HG02884 (cell line): ENCODE data around the gene CCDC57.
A peak's percentile ranks its signal among the peaks of the same experiment; 100 is the strongest.

Experiments
- ATAC-seq: cut with Tn5 transposase; IDR thresholded peaks from one replicate; pipeline ENCODE4 v1.9.1; 2021; ENCODE audit warnings: mild to moderate bottlenecking, moderate library complexity; ENCODE audit not compliant: unreplicated experiment

CCDC57 gene

GRCh38 chr17:82108961-82109475, 103.6 kb downstream of the CCDC57 start:
- ATAC-seq, result no peak

DNA sequence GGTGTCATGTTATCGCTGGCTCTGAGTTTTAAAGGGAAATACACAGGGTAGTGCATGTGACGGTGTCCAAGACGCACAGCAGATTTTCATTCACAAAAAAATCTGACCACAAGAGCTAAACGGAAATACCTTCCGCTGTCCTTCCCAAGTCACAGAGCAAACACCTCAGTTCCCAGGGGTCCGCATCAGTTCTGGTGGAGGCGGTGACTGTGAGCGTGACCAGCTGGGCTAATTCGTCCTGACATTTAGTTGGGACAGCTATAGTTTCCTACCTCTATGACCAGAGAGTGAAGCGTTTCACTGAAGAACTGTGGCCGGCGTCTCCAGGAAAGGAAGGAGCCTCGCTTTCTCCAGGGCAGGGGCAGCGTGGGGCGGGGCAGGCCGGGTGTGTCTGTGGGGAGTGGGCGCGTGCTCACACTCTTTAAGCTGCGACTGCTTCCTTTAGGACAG, 104.1 kb downstream of the CCDC57 start:
- ATAC-seq, result no peak

DNA sequence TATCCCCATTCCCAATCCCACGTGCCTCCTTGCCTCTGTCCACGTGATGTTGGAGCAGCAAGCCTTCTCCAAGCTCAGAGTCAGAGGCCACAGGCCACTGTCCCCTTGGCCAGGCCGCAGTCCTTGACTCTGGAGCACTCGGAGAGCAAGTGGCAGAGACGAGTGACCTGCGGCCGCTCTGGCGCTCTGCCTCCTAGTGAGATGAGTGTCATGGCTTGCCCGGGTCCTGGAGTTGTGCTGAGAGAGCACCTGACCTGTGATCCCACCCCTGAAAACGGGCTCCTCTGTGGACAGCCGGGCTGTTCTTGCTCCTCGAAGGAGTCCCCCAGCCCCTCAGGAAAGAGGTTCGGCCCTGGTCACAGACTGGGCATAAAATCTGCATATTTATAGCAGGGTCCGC, 104.6 kb downstream of the CCDC57 start:
- no peak for ATAC-seq

- no peak for ATAC-seq
Observed at GRCh38 chr17:82107341-82107860, 105.2 kb downstream of the CCDC57 start.

- no peak for ATAC-seq
Observed at GRCh38 chr17:82106688-82107305, 105.8 kb downstream of the CCDC57 start.

- ATAC-seq, result no peak
Observed at GRCh38 chr17:82105882-82106687, 106.6 kb downstream of the CCDC57 start.

DNA sequence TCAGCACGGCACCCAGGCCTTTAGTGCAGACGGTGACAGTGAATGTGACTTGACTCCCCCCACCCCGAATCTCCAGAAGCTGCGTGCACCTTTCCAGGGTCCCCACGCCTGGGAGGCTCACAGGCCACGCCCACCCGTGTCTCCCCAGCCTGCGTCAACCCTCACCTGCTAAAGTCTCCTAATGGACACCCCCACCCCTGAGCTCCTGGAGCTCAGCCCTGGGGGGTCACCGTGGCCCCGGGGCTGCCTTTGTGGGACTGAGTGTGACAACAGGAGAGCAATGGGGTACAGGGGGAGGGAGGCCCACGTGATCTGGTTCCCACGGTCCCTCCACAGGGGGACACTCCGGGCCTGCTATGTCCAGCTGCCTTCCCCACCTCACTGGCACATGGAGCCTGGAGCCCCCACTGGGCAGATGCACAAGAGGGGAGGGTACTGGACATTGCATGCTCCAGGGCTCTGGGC, 107.2 kb downstream of the CCDC57 start:
- no peak for ATAC-seq

DNA sequence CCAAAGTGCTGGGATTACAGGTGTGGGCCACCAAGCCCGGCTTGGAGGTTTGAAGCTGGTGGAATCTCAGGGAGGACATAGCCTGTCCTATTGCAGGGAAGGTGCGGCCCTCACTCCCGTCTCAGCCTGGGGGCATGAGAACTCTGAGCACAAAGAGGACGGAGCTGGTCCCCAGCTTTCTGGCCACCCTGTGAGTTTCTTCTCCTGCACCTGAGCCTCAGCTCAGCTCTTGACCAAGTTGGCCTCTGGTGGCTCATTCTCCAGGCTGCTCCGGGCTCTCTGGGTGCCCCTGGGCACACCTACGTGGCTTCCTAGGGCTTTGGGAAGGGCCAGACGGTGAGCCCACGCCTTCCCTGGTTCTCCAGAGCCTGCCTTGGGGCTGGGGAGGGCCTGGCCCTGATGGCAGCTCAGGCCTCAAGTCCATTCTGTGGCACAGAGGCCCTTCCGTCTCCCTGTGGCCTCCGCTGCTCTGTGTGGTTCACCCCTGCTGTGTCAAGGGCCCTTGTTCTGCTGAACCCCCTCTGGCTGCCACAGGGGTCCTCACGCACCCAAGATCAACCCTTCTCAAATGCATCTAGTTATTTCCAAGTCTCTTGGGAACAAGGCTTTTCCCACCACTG, 107.7 kb downstream of the CCDC57 start:
- ATAC-seq, result no peak

DNA sequence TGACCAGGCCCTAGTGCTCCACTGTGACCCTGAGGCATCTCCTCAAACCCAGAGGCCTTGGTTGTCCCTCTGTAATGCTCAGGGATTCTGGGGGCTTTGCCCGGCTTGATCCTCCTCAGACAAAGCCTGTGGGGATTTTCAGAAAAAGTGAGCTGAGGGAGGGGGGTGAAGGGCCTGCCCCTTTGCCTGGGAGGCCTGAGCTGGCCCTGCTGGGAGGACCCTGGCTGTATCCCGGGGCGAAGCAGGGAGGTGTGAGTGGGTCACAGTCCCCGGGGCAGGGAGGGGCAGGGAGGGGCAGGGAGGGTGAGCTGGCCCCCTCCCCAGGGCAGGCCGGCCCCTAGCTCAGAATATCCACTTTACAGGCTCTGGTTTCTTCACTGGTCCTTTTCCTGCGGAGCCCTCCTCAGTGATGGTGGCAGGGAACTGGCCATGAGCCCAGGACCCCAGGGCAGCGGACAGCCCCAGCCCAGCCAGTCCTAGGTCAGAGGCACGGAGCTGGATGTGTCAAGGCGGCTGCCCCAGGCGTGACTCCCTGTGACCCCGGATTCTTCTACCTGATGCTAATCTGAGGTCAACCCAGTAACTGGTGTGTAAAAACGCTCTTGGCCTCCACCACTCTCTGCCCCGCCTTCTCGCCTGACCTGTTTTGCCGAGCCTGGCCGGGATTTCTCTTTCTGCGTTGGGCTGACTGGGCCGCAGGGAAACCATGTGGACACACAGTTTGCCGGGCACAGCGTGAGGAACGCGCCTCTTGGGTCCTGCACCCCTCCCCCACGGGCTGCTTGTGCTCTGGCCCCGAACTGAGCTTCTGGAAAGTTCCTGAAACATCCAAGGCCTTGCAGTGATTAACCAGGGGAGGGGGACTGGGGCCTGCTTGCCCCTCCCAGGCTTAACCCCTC, 108.8 kb downstream of the CCDC57 start:
- ATAC-seq, result no peak

- no peak for ATAC-seq
Observed at GRCh38 chr17:82101767-82102679, 110.6 kb downstream of the CCDC57 start.

DNA sequence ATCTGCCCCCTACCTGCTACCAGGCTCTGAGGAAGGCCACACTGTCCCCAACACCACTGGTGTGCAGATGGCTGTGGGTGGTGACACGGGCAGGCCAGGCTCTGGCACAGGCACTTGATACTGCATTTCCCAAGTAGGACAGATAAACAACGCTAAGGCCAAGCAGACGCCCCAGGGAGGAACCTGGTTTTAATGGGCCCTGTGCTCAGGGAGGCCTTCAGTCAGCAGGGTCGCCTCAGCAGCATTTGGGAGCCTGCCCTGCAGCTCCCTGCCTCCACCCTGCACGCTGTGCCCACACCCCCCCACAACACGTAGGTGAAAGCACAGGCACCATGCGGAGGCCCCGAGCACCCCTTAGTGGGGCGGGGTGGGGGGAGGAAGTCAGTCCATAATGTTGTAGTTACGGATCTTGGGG, 111.3 kb downstream of the CCDC57 start:
- ATAC-seq, result no peak

GRCh38 chr17:82100502-82101298, 111.9 kb downstream of the CCDC57 start:
- ATAC-seq, result no peak

- peak; percentile 15 for ATAC-seq
Observed at GRCh38 chr17:82098939-82099763, 113.5 kb downstream of the CCDC57 start.

DNA sequence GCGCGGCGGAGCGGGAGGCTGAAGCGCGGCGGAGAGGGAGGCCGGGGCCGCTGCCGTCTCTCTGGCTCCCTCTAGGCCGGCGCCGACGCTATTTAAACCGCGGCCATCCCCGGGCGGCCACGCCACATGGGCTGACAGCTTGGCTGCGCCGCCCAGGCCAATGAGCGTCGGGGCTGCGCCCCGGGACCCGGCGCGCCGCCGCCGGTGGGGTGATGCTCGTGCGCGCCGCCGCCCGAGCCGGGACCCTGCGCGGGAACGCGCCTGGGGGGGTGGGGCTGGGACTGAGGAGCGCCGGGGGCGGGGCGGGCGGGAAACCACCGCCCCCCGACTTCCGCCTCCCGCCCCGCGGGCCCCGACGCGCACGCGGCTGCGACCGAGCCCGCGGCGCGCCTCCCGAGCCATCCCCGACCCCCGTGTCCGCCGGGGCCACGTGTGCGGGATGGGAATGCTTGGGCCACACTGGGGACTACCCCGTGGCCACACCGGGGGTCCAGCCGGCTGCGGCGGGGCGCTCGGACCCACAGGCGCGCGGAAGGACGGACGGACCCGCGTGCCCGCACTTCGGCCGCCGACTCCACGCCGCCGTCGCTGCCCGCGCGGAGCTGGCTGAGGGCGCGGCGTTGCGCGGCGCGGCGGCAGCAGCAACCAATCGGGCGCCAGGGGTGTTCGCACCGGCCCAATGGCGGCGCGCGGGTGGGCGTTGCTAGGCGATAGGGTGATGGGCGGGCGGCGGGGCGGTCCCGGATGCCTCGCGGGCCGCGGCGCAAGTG, 114.3 kb downstream of the CCDC57 start, which contains the start of gene FASN:
TSS of gene FASN (minus strand) at position 68 of the 770 bp plus-strand sequence. CDS start 1,791 bp downstream, outside the sequence.
- peak; percentile 61 for ATAC-seq

GRCh38 chr17:82097919-82098168, 114.8 kb downstream of the CCDC57 start:
- ATAC-seq, result peak; percentile 13

GRCh38 chr17:82097184-82097918, 115.3 kb downstream of the CCDC57 start:
- ATAC-seq, result no peak
